ENCODE results near the gene ADAM17. TPM values are rescaled to one million over a fixed set of nuclear protein-coding genes. Genes with fewer than 3 reads are reported as not detected.

Gene ADAM17
- total and polyA plus RNA-seq, 4 donors = 3.3 to 14.1 (median 7.9) TPM

- TF ChIP-seq HNF4G (IDR thresholded peaks at IDR 0.05) = no peak
Measured at GRCh38 chr2:9462313-9462712, 93.3 kb downstream of the ADAM17 start (continued).

DNA sequence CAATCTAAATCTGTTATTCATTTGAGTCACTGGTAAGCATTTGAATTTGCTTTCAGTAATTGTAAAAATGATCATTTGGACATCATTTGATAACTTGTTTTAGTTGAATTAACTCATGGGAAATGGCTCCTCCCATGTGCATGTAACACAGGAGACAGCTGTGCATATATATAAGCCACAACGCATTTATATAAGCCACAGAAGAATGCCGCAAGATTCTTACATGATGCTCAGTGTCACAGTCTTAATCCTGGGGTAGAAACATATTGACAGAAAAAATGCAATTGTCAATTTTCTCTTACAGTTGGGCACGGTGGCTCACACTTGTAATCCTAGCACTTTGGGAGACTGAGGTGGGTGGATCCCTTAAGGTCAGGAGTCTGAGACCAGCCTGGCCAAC lies 94.6 kb downstream of the ADAM17 start:
- peaks cover 4 to 28% (median 11%) of the 10 kb centered on the region in 4 donors for H3K36me3 ChIP-seq (ENCODE audit: control insufficient read depth in 4 of 4, insufficient read depth in 3 of 4, low read depth in 1 of 4, low read length in 3 of 4)
- no peak overlapping the region for H3K4me3 ChIP-seq (ENCODE audit: low read depth in 1 of 3, low read length in 3 of 3)
- H3K9ac ChIP-seq (ENCODE audit: low read depth in 1 of 2, low read length in 2 of 2) = no peak overlapping the region
- no peaks in the 10 kb centered on the region for H3K27me3 ChIP-seq (ENCODE audit: control insufficient read depth in 4 of 4, insufficient read depth in 4 of 4, low read length in 3 of 4)
- no peak for TF ChIP-seq JUND (IDR thresholded peaks at IDR 0.05)
- no peak for TF ChIP-seq RXRA (IDR thresholded peaks at IDR 0.05)
- TF ChIP-seq, protein P1, sequence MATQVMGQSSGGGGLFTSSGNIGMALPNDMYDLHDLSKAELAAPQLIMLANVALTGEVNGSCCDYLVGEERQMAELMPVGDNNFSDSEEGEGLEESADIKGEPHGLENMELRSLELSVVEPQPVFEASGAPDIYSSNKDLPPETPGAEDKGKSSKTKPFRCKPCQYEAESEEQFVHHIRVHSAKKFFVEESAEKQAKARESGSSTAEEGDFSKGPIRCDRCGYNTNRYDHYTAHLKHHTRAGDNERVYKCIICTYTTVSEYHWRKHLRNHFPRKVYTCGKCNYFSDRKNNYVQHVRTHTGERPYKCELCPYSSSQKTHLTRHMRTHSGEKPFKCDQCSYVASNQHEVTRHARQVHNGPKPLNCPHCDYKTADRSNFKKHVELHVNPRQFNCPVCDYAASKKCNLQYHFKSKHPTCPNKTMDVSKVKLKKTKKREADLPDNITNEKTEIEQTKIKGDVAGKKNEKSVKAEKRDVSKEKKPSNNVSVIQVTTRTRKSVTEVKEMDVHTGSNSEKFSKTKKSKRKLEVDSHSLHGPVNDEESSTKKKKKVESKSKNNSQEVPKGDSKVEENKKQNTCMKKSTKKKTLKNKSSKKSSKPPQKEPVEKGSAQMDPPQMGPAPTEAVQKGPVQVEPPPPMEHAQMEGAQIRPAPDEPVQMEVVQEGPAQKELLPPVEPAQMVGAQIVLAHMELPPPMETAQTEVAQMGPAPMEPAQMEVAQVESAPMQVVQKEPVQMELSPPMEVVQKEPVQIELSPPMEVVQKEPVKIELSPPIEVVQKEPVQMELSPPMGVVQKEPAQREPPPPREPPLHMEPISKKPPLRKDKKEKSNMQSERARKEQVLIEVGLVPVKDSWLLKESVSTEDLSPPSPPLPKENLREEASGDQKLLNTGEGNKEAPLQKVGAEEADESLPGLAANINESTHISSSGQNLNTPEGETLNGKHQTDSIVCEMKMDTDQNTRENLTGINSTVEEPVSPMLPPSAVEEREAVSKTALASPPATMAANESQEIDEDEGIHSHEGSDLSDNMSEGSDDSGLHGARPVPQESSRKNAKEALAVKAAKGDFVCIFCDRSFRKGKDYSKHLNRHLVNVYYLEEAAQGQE (IDR thresholded peaks at IDR 0.05) = no peak
- TF ChIP-seq FOXA2 (IDR thresholded peaks at IDR 0.05) = no peak
- 97% methylated on average over 3 of the region's 3 CpGs for WGBS
- H3K9me3 ChIP-seq (ENCODE audit: control insufficient read depth in 4 of 4, low read length in 3 of 4) = no peaks in the 10 kb centered on the region
- no peaks in the 10 kb centered on the region for H3K4me1 ChIP-seq (ENCODE audit: control insufficient read depth in 4 of 4, insufficient read depth in 4 of 4, low read length in 3 of 4)
- DNase-seq (ENCODE audit: low spot score) = no peak
- no peak overlapping the region for H3K27ac ChIP-seq (ENCODE audit: low read depth in 1 of 2, low read length in 2 of 2)

- TF ChIP-seq HNF4A (conservative IDR thresholded peaks at IDR 0.05) (no peak), NR2F2 (IDR thresholded peaks at IDR 0.05) (no peak), HNF4G (IDR thresholded peaks at IDR 0.05) (no peak), FOXA2 (IDR thresholded peaks at IDR 0.05) (no peak), FOXA1 (IDR thresholded peaks at IDR 0.05) (no peak)
- TF ChIP-seq, protein P1 (IDR thresholded peaks at IDR 0.05) = no peak
- TF ChIP-seq, protein P2, sequence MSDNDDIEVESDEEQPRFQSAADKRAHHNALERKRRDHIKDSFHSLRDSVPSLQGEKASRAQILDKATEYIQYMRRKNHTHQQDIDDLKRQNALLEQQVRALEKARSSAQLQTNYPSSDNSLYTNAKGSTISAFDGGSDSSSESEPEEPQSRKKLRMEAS (IDR thresholded peaks at IDR 0.05) = no peak
- Histone ChIP-seq H3K27me3 (ENCODE audit: control insufficient read depth in 4 of 4, insufficient read depth in 4 of 4, low read length in 3 of 4) (no peaks in the 10 kb centered on the region), H3K4me3 (ENCODE audit: low read depth in 1 of 3, low read length in 3 of 3) (no peak overlapping the region), H3K9me3 (ENCODE audit: control insufficient read depth in 4 of 4, low read length in 3 of 4) (no peaks in the 10 kb centered on the region), H3K9ac (ENCODE audit: low read depth in 1 of 2, low read length in 2 of 2) (no peak overlapping the region), H3K36me3 (ENCODE audit: control insufficient read depth in 4 of 4, insufficient read depth in 3 of 4, low read depth in 1 of 4, low read length in 3 of 4) (peaks cover 4 to 28% (median 9%) of the 10 kb centered on the region in 4 donors), H3K4me1 (ENCODE audit: control insufficient read depth in 4 of 4, insufficient read depth in 4 of 4, low read length in 3 of 4) (no peaks in the 10 kb centered on the region), H3K27ac (ENCODE audit: low read depth in 1 of 2, low read length in 2 of 2) (no peak overlapping the region)
- 98% methylated on average over 3 of the region's 3 CpGs for WGBS
- no peak for DNase-seq (ENCODE audit: low spot score)
Measured at GRCh38 chr2:9460441-9461017, 95.1 kb downstream of the ADAM17 start.

Measured in liver (tissue), 9 donors.